IMR-90 (cell line): ENCODE measurements around the gene SYNE3. TPM values are rescaled to one million over a fixed set of nuclear protein-coding genes. Genes with fewer than 3 reads are reported as not detected.
A peak's percentile ranks its signal among the peaks of the same experiment; 100 is the strongest.

Experiments used
- ATAC-seq: fragments of 200-7000 bp; cut with Tn5 transposase; 2 replicates; pipeline ENCODE4 v1.9.1; 2020; ENCODE audit warnings: low read depth, mild to moderate bottlenecking, moderate library complexity
- BruUV-seq: library from RNA; stranded (reverse); fragments of 400-500 nt; replicated peaks from 2 replicates; lab custom pipeline; 2021; lab: Mats Ljungman, UMichigan
- CTCF ChIA-PET: fragments of 300-600 bp; formaldehyde crosslinking; extraction: SDS; loops from one replicate; lab custom pipeline; 2021; ENCODE audit warnings: antibody characterized with exemption; lab: Yijun Ruan, JAX
- POLR2A ChIA-PET: fragments of 300-600 bp; sonication (Branson Sonifier 250); formaldehyde crosslinking; loops from one replicate; lab custom pipeline; 2022; ENCODE audit warnings: antibody characterized with exemption; ENCODE audit not compliant: unreplicated experiment; lab: Charles Lee
- DNase-seq: peaks from one replicate; pipeline ENCODE4 v3.0.0; 2013
- H2AFZ ChIP-seq: replicated peaks from 2 replicates; pipeline ENCODE3; 2013; ENCODE audit warnings: low read length, mild to moderate bottlenecking; ENCODE audit not compliant: poor library complexity
- H2AK5ac ChIP-seq: 2 replicates; pipeline ENCODE4 v1.6.1; 2013; ENCODE audit warnings: low read depth, low read length, inconsistent platforms
- H2AK9ac ChIP-seq: replicated peaks from 2 replicates; pipeline ENCODE3; 2013; ENCODE audit warnings: mild to moderate bottlenecking, low read depth, low read length, moderate library complexity; ENCODE audit not compliant: poor library complexity
- H2BK120ac ChIP-seq: 2 replicates; pipeline ENCODE4 v1.6.1; 2013; ENCODE audit warnings: low read depth, low read length, inconsistent platforms
- H2BK15ac ChIP-seq: 3 replicates; pipeline ENCODE4 v1.6.1; 2013; ENCODE audit warnings: low read depth, low read length, inconsistent platforms
- H2BK20ac ChIP-seq: 2 replicates; pipeline ENCODE4 v1.6.1; 2013; ENCODE audit warnings: low read depth, mild to moderate bottlenecking, inconsistent platforms, low read length, moderate library complexity
- H2BK5ac ChIP-seq: 2 replicates; pipeline ENCODE4 v1.6.1; 2013; ENCODE audit warnings: mild to moderate bottlenecking, low read depth, low read length, inconsistent platforms; ENCODE audit not compliant: poor library complexity, severe bottlenecking
- H3K14ac ChIP-seq: replicated peaks from 2 replicates; pipeline ENCODE4 v1.6.1; 2013; ENCODE audit warnings: low read depth, low read length, inconsistent platforms
- H3K18ac ChIP-seq: 2 replicates; pipeline ENCODE4 v1.6.1; 2013; ENCODE audit warnings: low read depth, low read length, control low read depth
- H3K23ac ChIP-seq: 2 replicates; pipeline ENCODE4 v1.6.1; 2013; ENCODE audit warnings: low read depth, low read length, inconsistent platforms
- H3K27ac ChIP-seq: 2 replicates; pipeline ENCODE4 v1.5.1; 2013; ENCODE audit warnings: mild to moderate bottlenecking, control low read depth, low read length; ENCODE audit not compliant: insufficient read depth
- H3K27me3 ChIP-seq: 2 replicates; pipeline ENCODE4 v1.6.1; 2013; ENCODE audit warnings: low read length; ENCODE audit not compliant: control insufficient read depth, insufficient read depth
- H3K36me3 ChIP-seq: 2 replicates; pipeline ENCODE4 v1.6.1; 2013; ENCODE audit warnings: low read length, mixed read lengths; ENCODE audit not compliant: control insufficient read depth, insufficient read depth
- H3K4ac ChIP-seq: 2 replicates; pipeline ENCODE4 v1.6.1; 2013; ENCODE audit warnings: low read depth, low read length, inconsistent platforms
- H3K4me1 ChIP-seq: 2 replicates; pipeline ENCODE4 v1.6.1; 2013; ENCODE audit warnings: low read length, mixed read lengths; ENCODE audit not compliant: control insufficient read depth, insufficient read depth
- H3K4me2 ChIP-seq: 2 replicates; pipeline ENCODE4 v1.6.1; 2013; ENCODE audit warnings: low read depth, mild to moderate bottlenecking, control low read depth, low read length, moderate library complexity
- H3K4me3 ChIP-seq: 2 replicates; pipeline ENCODE4 v1.5.1; 2013; ENCODE audit warnings: low read depth, mild to moderate bottlenecking, control low read depth, low read length, moderate library complexity; ENCODE audit not compliant: insufficient read depth
- H3K56ac ChIP-seq: 2 replicates; pipeline ENCODE4 v1.6.1; 2013; ENCODE audit warnings: low read length, inconsistent platforms; ENCODE audit not compliant: insufficient read depth; ENCODE audit errors: extremely low read depth
- H3K79me1 ChIP-seq, 2 experiments: 2 replicates each; pipeline ENCODE4 v1.6.1; 2013; ENCODE audit warnings: low read length in 2 of 2, inconsistent platforms in 1 of 2, low read depth in 1 of 2
- H3K9ac ChIP-seq: 2 replicates; pipeline ENCODE4 v1.6.1; 2013; ENCODE audit warnings: low read depth, low read length, control low read depth
- H3K9me1 ChIP-seq: 2 replicates; pipeline ENCODE4 v1.6.1; 2013; ENCODE audit warnings: low read length, inconsistent platforms; ENCODE audit not compliant: insufficient read depth
- H3K9me3 ChIP-seq: 2 replicates; pipeline ENCODE4 v1.6.1; 2013; ENCODE audit warnings: low read length; ENCODE audit not compliant: control insufficient read depth, insufficient read depth
- H4K20me1 ChIP-seq: 2 replicates; pipeline ENCODE4 v1.6.1; 2013; ENCODE audit warnings: low read length, inconsistent platforms; ENCODE audit not compliant: insufficient read depth
- H4K5ac ChIP-seq: 2 replicates; pipeline ENCODE4 v1.6.1; 2013; ENCODE audit warnings: mild to moderate bottlenecking, low read depth, low read length, control low read depth
- H4K8ac ChIP-seq, 2 experiments: 2 replicates each; pipeline ENCODE4 v1.6.1; 2013; ENCODE audit warnings: low read depth in 2 of 2, low read length in 2 of 2, control low read depth in 1 of 2, inconsistent platforms in 1 of 2
- H4K91ac ChIP-seq: 2 replicates; pipeline ENCODE4 v1.6.1; 2013; ENCODE audit warnings: low read depth, low read length, inconsistent platforms; ENCODE audit not compliant: insufficient read depth
- CEBPB ChIP-seq: IDR thresholded peaks from 2 replicates; pipeline ENCODE4 v1.6.1; 2012; ENCODE audit warnings: low read depth, low read length, improper control_type of control experiment
- ELK1 ChIP-seq: fragments of 150-350 bp; IDR thresholded peaks from 2 replicates; pipeline ENCODE4 v1.6.1; 2016; ENCODE audit warnings: low read depth, mild to moderate bottlenecking, low read length, moderate library complexity, borderline replicate concordance
- FOS ChIP-seq: fragments of 150-350 bp; IDR thresholded peaks from 2 replicates; pipeline ENCODE4 v1.6.1; 2016; ENCODE audit warnings: low read depth, low read length
- MAFK ChIP-seq: IDR thresholded peaks from 2 replicates; pipeline ENCODE4 v1.6.1; 2012; ENCODE audit warnings: low read depth, low read length, improper control_type of control experiment
- NFE2L2 ChIP-seq: fragments of 150-350 bp; IDR thresholded peaks from 2 replicates; pipeline ENCODE4 v1.6.1; 2016; ENCODE audit warnings: low read depth, mild to moderate bottlenecking, low read length
- POLR2A ChIP-seq: IDR thresholded peaks from 2 replicates; pipeline ENCODE4 v1.6.1; 2012; ENCODE audit warnings: mild to moderate bottlenecking, low read depth, low read length
- RAD21 ChIP-seq: IDR thresholded peaks from 2 replicates; pipeline ENCODE4 v1.6.1; 2012; ENCODE audit warnings: low read length, improper control_type of control experiment
- RFX5 ChIP-seq: IDR thresholded peaks from 2 replicates; pipeline ENCODE4 v1.8.0; 2012; ENCODE audit warnings: low read depth, mild to moderate bottlenecking, low read length, moderate library complexity
- USF2 ChIP-seq: fragments of 150-350 bp; IDR thresholded peaks from 2 replicates; pipeline ENCODE4 v1.6.1; 2017; ENCODE audit warnings: mild to moderate bottlenecking, antibody characterized with exemption, low read length, low read depth
- WGBS, 2 experiments: methylation state at CpG; one replicate each; pipeline versions ENCODE4 v1.1.5 to v1.1.7; 2013; ENCODE audit warnings: missing lambda C conversion rate in 2 of 2; ENCODE audit not compliant: insufficient read length in 1 of 2; ENCODE audit errors: extremely low coverage in 2 of 2; 5-methylcytosine and 5-hydroxymethylcytosine counted together
- dilution Hi-C: fragments of 300-500 bp; cut with HindIII; formaldehyde crosslinking; loops from one replicate; pipeline ENCODE4 v1.14.3; 2018; ENCODE audit warnings: low sequenced_read_pairs; ENCODE audit not compliant: unreplicated experiment
- in situ Hi-C: fragments of 300-500 bp; cut with MboI; formaldehyde crosslinking; loops from 3 replicates; pipeline ENCODE4 v1.14.3; 2019; ENCODE audit warnings: low sequenced_read_pairs, inconsistent platforms, mixed read lengths
- intact Hi-C: fragments of 100-400 bp; cut with micrococcal nuclease; formaldehyde crosslinking; loops from 2 replicates; pipeline ENCODE4 v1.10.0; 2022
- polyA plus RNA-seq, 3 experiments: library from polyadenylated mRNA; depleted of rRNA; stranded (reverse); fragments of >200 nt; gene quantifications; 2 replicates each; pipeline ENCODE4 v1.2.3, GENCODE V29; 2012; ENCODE audit warnings: low replicate concordance in 1 of 3
- total RNA-seq: library from RNA; depleted of rRNA; stranded (reverse); fragments of >200 nt; gene quantifications from 2 replicates; pipeline ENCODE4 v1.2.3, GENCODE V29; 2012

Gene SYNE3
- total and polyA plus RNA-seq, 2 of the 4 experiments (the other 2 are of a cell fraction), result 2.9 to 5.0 TPM

- Histone ChIP-seq H3K56ac (no peak overlapping the region), H3K23ac (no peak overlapping the region; the same call in 1 of the 2 replicates), H2AFZ (no peak overlapping the region), H3K18ac (no peak overlapping the region), H3K4me3 (no peak overlapping the region), H3K4me1 (peaks cover 13% of the 10 kb centered on the region), H3K27ac (no peak overlapping the region), H2BK120ac (peak overlapping the region; percentile 41; the same call in 1 of the 2 replicates), H2AK5ac (peak overlapping the region; percentile 1; the same call in 1 of the 2 replicates), H3K9ac (no peak overlapping the region), H4K20me1 (peaks cover 8% of the 10 kb centered on the region; the same call in 1 of the 2 replicates), H2BK15ac (no peak overlapping the region; the same call in 2 of the 3 replicates), H4K5ac (no peak overlapping the region), H3K27me3 (no peaks in the 10 kb centered on the region), H3K14ac (peak overlapping the region; percentile 12; the same call in 1 of the 2 replicates), H4K8ac (peak overlapping the region in 1 of 2 experiments; percentile 11; a peak in 1 of 4 replicates), H2AK9ac (no peak overlapping the region), H3K4me2 (no peak overlapping the region), H2BK20ac (peak overlapping the region; percentile 45), H3K9me3 (peaks cover 5% of the 10 kb centered on the region), H3K4ac (peak overlapping the region; percentile 19), H4K91ac (peak overlapping the region; percentile 36; the same call in 1 of the 2 replicates), H2BK5ac (no peak overlapping the region), H3K9me1 (peaks cover 18% of the 10 kb centered on the region), H3K36me3 (peaks cover 4% of the 10 kb centered on the region; the same call in 1 of the 2 replicates), H3K79me1 (peaks cover 25 to 47% of the 10 kb centered on the region in 2 experiments)
- peak; percentile 7; the same call in 1 of the 2 replicates for ATAC-seq
- ChIA-PET CTCF (interaction anchor here (0.6 to 1.0 kb wide), 2 partner anchors 17 to 1367 kb away, joined by 3 to 4 read pairs; no protein-coding TSS in a partner anchor), POLR2A (no interaction called here)
- dilution Hi-C loops, result no loop called here
- no TSS peak for BruUV-seq
- no peak for TF ChIP-seq RAD21
- no peak for TF ChIP-seq ELK1
- TF ChIP-seq CEBPB, result no peak
- no peak for TF ChIP-seq MAFK
- no peak for TF ChIP-seq POLR2A
- no peak for TF ChIP-seq RFX5
- TF ChIP-seq USF2, result no peak
- TF ChIP-seq FOS, result no peak
- TF ChIP-seq NFE2L2, result no peak
- WGBS, 2 experiments, result 93% methylated on average over 2 of the region's 5 CpGs; no CpG with 5 or more reads in 1 of the 2 experiments
- DNase-seq, result no peak
- intact Hi-C loops, result no loop called here
- in situ Hi-C loops, result loop anchor here (10.0 to 25.0 kb wide), 2 partner anchors 548 to 715 kb away; partner anchors contain the start of gene BDKRB1
Observed at GRCh38 chr14:95547272-95547625, 30.8 kb upstream of the SYNE3 start.
